Gastrocnemius medialis (tissue), 4 donors: Measurements from ENCODE around the gene GLIPR1L2.

ENCODE experiments used
- POLR2A ChIP-seq, 2 donors: fragments of 450-650 bp; IDR thresholded peaks; one replicate each; pipeline ENCODE4 v1.6.1; 2017; ENCODE audit warnings: antibody characterized with exemption in 2 of 2, mild to moderate bottlenecking in 2 of 2, moderate library complexity in 2 of 2
- TF ChIP-seq, protein P1 (sequence below), 5 experiments: fragments of 450-650 bp in 3 of 5; fragments of 200-600 bp in 2 of 5; sonication (generic) in 2 of 5; IDR thresholded peaks in 4 of 5; conservative IDR thresholded peaks in 1 of 5; 1 replicate in 4 of 5; 2 replicates in 1 of 5; pipeline ENCODE4 v1.5.1; 2016 to 2019; ENCODE audit warnings: antibody characterized with exemption in 5 of 5, mild to moderate bottlenecking in 3 of 5, moderate library complexity in 3 of 5

DNA sequence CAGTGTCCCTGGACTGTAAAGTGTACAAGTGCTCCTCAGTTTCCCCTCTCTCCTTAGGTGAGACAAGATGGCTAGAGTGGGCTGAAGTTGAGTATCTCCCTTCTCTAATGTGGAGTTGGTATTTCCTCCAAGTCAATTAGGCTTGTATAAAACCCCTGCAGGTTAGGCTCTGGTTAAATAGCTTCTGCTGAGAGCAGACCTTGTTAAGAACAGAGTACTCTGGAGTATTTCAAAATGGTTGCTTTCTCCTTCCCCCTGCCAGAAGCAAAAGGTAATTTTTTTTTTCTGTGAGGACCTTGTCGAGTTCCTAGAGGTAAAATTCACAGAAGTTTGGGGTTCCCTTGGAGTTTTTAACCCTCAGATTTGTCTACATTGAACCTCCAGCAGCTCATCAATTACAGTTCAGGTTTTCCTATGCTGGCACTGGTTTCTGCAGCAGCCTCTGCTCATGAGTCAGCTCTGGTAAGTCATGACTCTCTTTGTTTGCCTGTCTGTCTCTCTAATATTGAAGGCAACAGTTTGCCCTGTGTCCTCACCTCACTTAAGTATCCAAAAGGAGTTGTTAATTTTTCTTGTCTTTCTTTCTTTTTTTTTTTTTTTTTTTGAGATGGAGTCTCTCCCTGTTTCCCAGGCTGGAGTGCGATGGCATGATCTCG, 61.9 kb downstream of the GLIPR1L2 start:
- TF ChIP-seq, protein P1, sequence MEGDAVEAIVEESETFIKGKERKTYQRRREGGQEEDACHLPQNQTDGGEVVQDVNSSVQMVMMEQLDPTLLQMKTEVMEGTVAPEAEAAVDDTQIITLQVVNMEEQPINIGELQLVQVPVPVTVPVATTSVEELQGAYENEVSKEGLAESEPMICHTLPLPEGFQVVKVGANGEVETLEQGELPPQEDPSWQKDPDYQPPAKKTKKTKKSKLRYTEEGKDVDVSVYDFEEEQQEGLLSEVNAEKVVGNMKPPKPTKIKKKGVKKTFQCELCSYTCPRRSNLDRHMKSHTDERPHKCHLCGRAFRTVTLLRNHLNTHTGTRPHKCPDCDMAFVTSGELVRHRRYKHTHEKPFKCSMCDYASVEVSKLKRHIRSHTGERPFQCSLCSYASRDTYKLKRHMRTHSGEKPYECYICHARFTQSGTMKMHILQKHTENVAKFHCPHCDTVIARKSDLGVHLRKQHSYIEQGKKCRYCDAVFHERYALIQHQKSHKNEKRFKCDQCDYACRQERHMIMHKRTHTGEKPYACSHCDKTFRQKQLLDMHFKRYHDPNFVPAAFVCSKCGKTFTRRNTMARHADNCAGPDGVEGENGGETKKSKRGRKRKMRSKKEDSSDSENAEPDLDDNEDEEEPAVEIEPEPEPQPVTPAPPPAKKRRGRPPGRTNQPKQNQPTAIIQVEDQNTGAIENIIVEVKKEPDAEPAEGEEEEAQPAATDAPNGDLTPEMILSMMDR (IDR thresholded peaks at IDR 0.05 in 4 of 5, conservative IDR thresholded peaks at IDR 0.05 in 1 of 5), result no peak
- no peak for TF ChIP-seq POLR2A (IDR thresholded peaks at IDR 0.05)
